Activated CD4-positive, alpha-beta T cell treated with anti-CD3 and anti-CD28 coated beads for 36 hours (primary cell): ENCODE results near the gene RNF4. TPM values are rescaled to one million over a fixed set of nuclear protein-coding genes. Genes with fewer than 3 reads are reported as not detected.

Experiments
- ATAC-seq: fragments of 200-7000 bp; cut with Tn5 transposase; one replicate; pipeline ENCODE4 v1.10.0; 2021; ENCODE audit warnings: mild to moderate bottlenecking, moderate library complexity
- CTCF ChIA-PET: fragments of 350-600 bp; sonication (Branson Sonifier 250); formaldehyde crosslinking; loops from one replicate; lab custom pipeline; 2021; ENCODE audit warnings: antibody characterized with exemption; lab: Charles Lee
- POLR2A ChIA-PET: fragments of 350-600 bp; sonication (Branson Sonifier 250); formaldehyde crosslinking; loops from one replicate; lab custom pipeline; 2021; ENCODE audit warnings: antibody characterized with exemption, inconsistent platforms; lab: Charles Lee
- DNase-seq: peaks from one replicate; pipeline ENCODE4 v3.0.0-alpha.2; 2020
- H3K27ac Mint-ChIP-seq: one replicate; pipeline ENCODE4 v1.8.0; 2021; ENCODE audit warnings: mixed read lengths
- H3K27me3 Mint-ChIP-seq: one replicate; pipeline ENCODE4 v1.8.0; 2021; ENCODE audit warnings: mixed read lengths
- H3K36me3 Mint-ChIP-seq: one replicate; pipeline ENCODE4 v1.8.0; 2021; ENCODE audit warnings: low read depth, mixed read lengths
- H3K4me1 Mint-ChIP-seq: one replicate; pipeline ENCODE4 v1.8.0; 2021; ENCODE audit warnings: mixed read lengths
- H3K4me3 Mint-ChIP-seq: one replicate; pipeline ENCODE4 v1.8.0; 2021; ENCODE audit warnings: mild to moderate bottlenecking, moderate library complexity, mixed read lengths
- H3K9me3 Mint-ChIP-seq: one replicate; pipeline ENCODE4 v1.8.0; 2021; ENCODE audit warnings: low read depth, mixed read lengths
- intact Hi-C, 2 experiments: fragments of 100-400 bp; cut with DNase I in 1 of 2; cut with micrococcal nuclease in 1 of 2; formaldehyde crosslinking; loops; one replicate each; pipeline versions ENCODE4 v1.14.2 to v1.15.1; 2022 to 2024; cut with DNase I, micrococcal nuclease
- total RNA-seq, 2 experiments: library from RNA; stranded (reverse); gene quantifications; one replicate each; pipeline ENCODE4 v1.2.3, GENCODE V29; 2021

Gene RNF4
- total RNA-seq, 2 experiments from 2014 or later = 87.5 to 94.1 TPM

DNA sequence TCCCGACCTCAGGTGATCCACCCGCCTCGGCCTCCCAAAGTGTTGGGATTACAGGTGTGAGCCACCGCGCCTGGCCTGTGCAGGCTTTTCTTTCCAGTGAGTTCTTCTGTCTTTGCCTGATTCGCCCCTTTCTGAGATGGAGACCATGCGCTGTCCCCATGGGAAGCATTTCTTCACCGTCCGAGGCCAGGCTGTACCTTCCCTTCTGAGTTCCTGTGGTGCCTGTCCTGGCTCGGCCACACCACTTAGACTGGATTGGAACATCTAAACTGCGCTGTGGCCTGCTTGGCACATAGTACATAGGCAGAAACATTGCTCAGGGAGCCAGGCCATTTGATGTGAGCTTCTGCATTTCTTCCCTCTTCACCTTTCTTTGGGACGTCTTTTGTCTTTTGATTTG, 91.3 kb downstream of the RNF4 start:
- POLR2A ChIA-PET = no interaction called here
- intact Hi-C loops = no loop called here

More for the DNA sequence above, 91.3 kb downstream of the RNF4 start:
- Mint-ChIP-seq H3K36me3 (peaks cover 20% of the 10 kb centered on the region), H3K27ac (no peak overlapping the region), H3K4me1 (peaks cover 37% of the 10 kb centered on the region), H3K4me3 (no peak overlapping the region), H3K9me3 (no peaks in the 10 kb centered on the region), H3K27me3 (no peaks in the 10 kb centered on the region)
- CTCF ChIA-PET = interaction anchor here (0.6 kb wide), 1 partner anchor 9 kb away, joined by 4 read pairs; no protein-coding TSS in a partner anchor
- ATAC-seq (no peak), DNase-seq (no peak)

Other genes with a start within 250 kb of the RNF4 start
- 10 to 100 TPM; 14.6 to 18.6 TPM for gene HAUS3, start 227.0 kb upstream of the RNF4 start, total RNA-seq
- gene POLN, start 227.0 kb upstream of the RNF4 start, total RNA-seq = 1 to 10 TPM; 2.3 to 3.2 TPM
- 1 to 10 TPM; 1.6 to 2.3 TPM for gene MXD4, start 207.0 kb upstream of the RNF4 start, total RNA-seq
- gene ZFYVE28, start 50.5 kb upstream of the RNF4 start, total RNA-seq = 1 to 10 TPM; 8.7 to 9.3 TPM
- under 1 TPM in 1 of 2 experiments, not detected in 1; 0.05 TPM for gene CFAP99, start 50.2 kb upstream of the RNF4 start, total RNA-seq
- gene FAM193A, start 67.5 kb downstream of the RNF4 start, total RNA-seq = 10 to 100 TPM; 22.1 to 30.1 TPM